PFSK-1 (cell line): ENCODE data around the gene PPP2R1B.

Experiments
- FOXP2 ChIP-seq: optimal IDR thresholded peaks from 2 replicates; pipeline ENCODE3; 2011; ENCODE audit warnings: borderline replicate concordance, control low read depth, inconsistent platforms; ENCODE audit not compliant: insufficient read depth; ENCODE audit errors: extremely low read length, extremely low read depth
- POLR2AphosphoS5 ChIP-seq: IDR thresholded peaks from 2 replicates; pipeline ENCODE4 v1.6.1; 2012; ENCODE audit warnings: low read depth, mild to moderate bottlenecking, control low read depth, low read length, moderate library complexity
- SIN3A ChIP-seq: IDR thresholded peaks from 2 replicates; pipeline ENCODE4 v1.6.1; 2012; ENCODE audit warnings: mild to moderate bottlenecking, low read length, moderate library complexity, borderline replicate concordance; ENCODE audit not compliant: insufficient read depth
- TAF1 ChIP-seq: IDR thresholded peaks from 2 replicates; pipeline ENCODE4 v1.6.1; 2012; ENCODE audit warnings: low read length, control low read depth, borderline replicate concordance; ENCODE audit not compliant: insufficient read depth
- TF ChIP-seq, protein P1 (sequence below), 2 experiments: IDR thresholded peaks; 2 replicates each; pipeline versions ENCODE4 v1.6.1 to v1.8.0; 2011 to 2012; ENCODE audit warnings: low read depth in 2 of 2, low read length in 2 of 2, control low read depth in 1 of 2, inconsistent platforms in 1 of 2, mild to moderate bottlenecking in 1 of 2, moderate library complexity in 1 of 2; ENCODE audit not compliant: insufficient read depth in 1 of 2

PPP2R1B gene

DNA sequence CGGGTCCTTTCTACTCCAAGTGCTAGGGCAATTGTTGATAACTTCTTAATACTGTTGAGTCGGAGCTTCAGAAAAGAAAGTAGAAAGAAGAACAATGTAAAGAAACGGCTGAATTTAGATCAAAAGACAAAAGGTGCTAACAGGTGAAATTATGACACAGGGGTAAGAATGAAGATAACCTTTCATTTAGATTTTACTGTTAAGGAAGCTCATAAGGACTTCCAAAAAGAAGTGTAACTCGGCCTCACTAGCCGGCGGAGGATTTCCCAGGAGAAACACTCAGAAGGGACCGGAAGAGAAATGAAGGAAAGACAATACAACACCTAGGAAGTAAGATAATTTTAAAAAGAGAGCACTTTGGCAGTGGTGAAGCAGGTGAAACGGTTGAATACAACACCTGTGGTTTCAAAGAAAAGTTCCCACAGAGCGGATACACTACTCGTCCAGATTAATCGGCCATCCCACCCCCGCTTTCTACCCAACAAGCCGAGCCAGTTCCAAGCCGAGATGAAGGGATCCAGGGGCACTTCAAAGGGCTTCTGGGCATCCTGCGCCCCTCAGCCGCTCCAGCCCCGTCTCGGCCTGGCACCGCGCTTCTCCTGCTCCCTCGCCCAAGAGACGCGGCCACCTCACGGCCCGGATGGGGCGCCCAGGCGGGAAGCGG, 737 bp downstream of the PPP2R1B start:
- no peak for TF ChIP-seq FOXP2
- TF ChIP-seq SIN3A = no peak
- no peak for TF ChIP-seq TAF1
- TF ChIP-seq POLR2AphosphoS5 = no peak
- TF ChIP-seq, protein P1, sequence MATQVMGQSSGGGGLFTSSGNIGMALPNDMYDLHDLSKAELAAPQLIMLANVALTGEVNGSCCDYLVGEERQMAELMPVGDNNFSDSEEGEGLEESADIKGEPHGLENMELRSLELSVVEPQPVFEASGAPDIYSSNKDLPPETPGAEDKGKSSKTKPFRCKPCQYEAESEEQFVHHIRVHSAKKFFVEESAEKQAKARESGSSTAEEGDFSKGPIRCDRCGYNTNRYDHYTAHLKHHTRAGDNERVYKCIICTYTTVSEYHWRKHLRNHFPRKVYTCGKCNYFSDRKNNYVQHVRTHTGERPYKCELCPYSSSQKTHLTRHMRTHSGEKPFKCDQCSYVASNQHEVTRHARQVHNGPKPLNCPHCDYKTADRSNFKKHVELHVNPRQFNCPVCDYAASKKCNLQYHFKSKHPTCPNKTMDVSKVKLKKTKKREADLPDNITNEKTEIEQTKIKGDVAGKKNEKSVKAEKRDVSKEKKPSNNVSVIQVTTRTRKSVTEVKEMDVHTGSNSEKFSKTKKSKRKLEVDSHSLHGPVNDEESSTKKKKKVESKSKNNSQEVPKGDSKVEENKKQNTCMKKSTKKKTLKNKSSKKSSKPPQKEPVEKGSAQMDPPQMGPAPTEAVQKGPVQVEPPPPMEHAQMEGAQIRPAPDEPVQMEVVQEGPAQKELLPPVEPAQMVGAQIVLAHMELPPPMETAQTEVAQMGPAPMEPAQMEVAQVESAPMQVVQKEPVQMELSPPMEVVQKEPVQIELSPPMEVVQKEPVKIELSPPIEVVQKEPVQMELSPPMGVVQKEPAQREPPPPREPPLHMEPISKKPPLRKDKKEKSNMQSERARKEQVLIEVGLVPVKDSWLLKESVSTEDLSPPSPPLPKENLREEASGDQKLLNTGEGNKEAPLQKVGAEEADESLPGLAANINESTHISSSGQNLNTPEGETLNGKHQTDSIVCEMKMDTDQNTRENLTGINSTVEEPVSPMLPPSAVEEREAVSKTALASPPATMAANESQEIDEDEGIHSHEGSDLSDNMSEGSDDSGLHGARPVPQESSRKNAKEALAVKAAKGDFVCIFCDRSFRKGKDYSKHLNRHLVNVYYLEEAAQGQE (IDR thresholded peaks at IDR 0.05; ENCODE audit: insufficient read depth in 1 of 2, low read depth in 2 of 2, low read length in 2 of 2) = no peak

DNA sequence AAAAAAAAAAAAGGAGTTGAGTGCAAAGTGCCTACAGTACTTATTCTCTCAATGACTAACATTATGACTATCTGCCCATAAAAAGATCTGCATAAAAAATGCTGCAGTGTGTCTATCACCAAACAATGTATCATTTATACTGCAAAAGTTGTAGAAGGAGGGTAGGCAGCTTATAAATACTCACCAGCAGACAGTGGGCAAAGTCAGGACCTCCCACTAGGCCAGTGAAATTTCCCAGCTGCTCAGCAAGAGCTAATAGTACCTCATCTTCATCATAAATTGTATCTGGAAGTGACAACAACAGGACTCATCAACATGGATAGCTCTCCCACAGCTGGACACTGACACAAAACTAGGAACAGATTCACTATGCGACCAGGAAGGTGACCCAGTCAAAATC, 1.6 kb downstream of the PPP2R1B start:
- 0 out of 2 replicates have a peak, but pooled peaks have one; percentile 44 for TF ChIP-seq SIN3A
- TF ChIP-seq, protein P1 (IDR thresholded peaks at IDR 0.05; ENCODE audit: insufficient read depth in 1 of 2, low read depth in 2 of 2, low read length in 2 of 2) = no peak

DNA sequence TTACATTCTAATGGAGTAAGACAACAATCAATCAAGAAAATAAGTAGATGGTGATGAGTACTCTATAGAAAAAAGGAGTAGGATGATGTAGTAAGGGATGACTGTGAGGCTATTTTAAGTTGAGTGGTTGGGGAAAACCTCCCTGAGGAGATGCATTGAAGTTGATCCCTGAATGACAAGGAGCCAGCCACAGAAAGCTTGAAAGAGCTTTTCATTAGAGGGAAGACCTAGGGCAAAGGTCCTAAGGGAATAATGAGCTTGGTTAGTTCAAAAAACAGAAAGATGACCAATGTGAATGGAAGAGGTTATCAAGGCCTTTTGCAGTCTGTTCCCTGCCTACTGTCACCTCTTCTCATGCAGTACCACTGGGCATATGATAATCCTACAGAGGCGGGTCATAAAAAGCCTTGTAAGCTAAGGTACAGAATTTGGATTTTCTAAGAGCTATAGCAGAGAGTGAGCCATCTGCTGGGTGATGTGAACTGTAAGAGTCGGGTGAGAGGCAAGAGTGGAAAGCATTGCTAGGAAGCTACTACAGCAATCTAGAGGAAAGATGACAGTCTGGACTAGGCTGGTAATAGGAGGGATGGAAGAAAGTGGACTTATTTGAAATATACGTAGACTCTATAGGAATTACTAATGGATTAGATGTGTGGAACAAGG, 3.1 kb downstream of the PPP2R1B start:
- TF ChIP-seq SIN3A (no peak), POLR2AphosphoS5 (no peak), FOXP2 (no peak), TAF1 (no peak)
- TF ChIP-seq, protein P1 (IDR thresholded peaks at IDR 0.05; ENCODE audit: insufficient read depth in 1 of 2, low read depth in 2 of 2, low read length in 2 of 2) = no peak

DNA sequence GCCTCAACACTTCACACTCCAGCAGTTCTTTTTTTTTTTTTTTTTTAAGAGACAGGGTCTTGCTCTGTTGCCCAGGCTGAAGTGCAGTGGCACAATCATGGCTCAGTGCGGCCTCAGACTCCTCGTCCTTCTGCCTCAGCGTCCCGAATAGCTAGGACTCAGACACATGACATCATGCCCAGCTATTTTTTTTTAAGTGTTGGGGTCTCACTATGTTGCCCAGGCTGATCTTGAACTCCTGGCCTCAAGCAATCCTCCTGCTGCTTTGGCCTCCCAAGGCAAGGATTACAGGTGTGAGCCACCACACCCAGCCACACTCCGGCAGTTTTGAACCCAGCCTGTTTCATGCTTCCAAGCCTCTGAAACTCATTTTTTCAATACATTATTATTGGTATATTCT, 3.7 kb downstream of the PPP2R1B start:
- TF ChIP-seq, protein P1 (IDR thresholded peaks at IDR 0.05; ENCODE audit: insufficient read depth in 1 of 2, low read depth in 2 of 2, low read length in 2 of 2) = no peak
- TF ChIP-seq TAF1 (no peak), SIN3A (no peak), FOXP2 (no peak), POLR2AphosphoS5 (no peak)

DNA sequence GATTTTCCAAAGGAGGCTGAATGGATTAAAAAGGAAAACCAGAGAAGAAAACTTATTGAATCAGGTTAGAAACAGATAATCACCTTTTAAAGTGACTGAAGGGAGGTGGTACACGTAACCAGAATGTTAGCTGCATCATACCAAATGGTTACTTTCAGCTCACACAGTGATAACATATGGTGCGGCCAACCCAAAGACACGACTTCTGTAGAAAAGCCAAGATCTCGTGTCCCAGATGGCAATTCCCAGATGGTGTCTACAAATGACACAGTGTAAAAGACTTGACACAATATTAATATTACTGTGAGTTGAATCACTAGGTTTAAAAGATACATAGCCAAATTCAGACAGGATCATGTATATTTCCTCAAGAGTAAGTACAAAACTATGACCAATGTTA, 5.2 kb downstream of the PPP2R1B start:
- no peak for TF ChIP-seq SIN3A
- TF ChIP-seq TAF1 = no peak
- no peak for TF ChIP-seq FOXP2
- no peak for TF ChIP-seq POLR2AphosphoS5
- TF ChIP-seq, protein P1 (IDR thresholded peaks at IDR 0.05; ENCODE audit: insufficient read depth in 1 of 2, low read depth in 2 of 2, low read length in 2 of 2) = no peak
